HEK293 (cell line): Measurements from ENCODE around the gene VMAC.

Experiments used
- CTCF ChIA-PET: fragments of 350-600 bp; formaldehyde crosslinking; extraction: SDS; loops from one replicate; lab custom pipeline; 2021; ENCODE audit warnings: antibody characterized with exemption; lab: Yijun Ruan, JAX
- POLR2A ChIA-PET: fragments of 300-600 bp; formaldehyde crosslinking; extraction: SDS; loops from one replicate; lab custom pipeline; 2020; ENCODE audit warnings: antibody characterized with exemption, inconsistent platforms; lab: Yijun Ruan, JAX
- H3K27ac ChIP-seq: fragments of 200-500 bp; sonication (Bioruptor generic); 2 replicates; pipeline ENCODE4 v1.5.1; 2014; ENCODE audit warnings: low read depth, low read length, control low read depth, inconsistent platforms; ENCODE audit errors: extremely low read depth
- H3K36me3 ChIP-seq, 2 experiments: fragments of 200-500 bp in 1 of 2; sonication (Bioruptor generic) in 1 of 2; 1 replicate in 1 of 2; 2 replicates in 1 of 2; pipeline ENCODE4 v1.5.1; 2014 to 2017; ENCODE audit warnings: inconsistent platforms in 2 of 2, low read length in 2 of 2; ENCODE audit not compliant: control insufficient read depth in 2 of 2, insufficient read depth in 1 of 2
- H3K4me1 ChIP-seq: fragments of 200-500 bp; sonication (Bioruptor generic); 2 replicates; pipeline ENCODE4 v1.5.1; 2014; ENCODE audit warnings: mild to moderate bottlenecking, low read length, inconsistent platforms; ENCODE audit not compliant: control insufficient read depth, insufficient read depth
- H3K4me3 ChIP-seq: 2 replicates; pipeline ENCODE4 v1.5.1; 2011; ENCODE audit warnings: low read depth, mild to moderate bottlenecking, control low read depth, low read length, moderate library complexity
- H3K9me3 ChIP-seq: fragments of 200-500 bp; sonication (Bioruptor generic); 2 replicates; pipeline ENCODE4 v1.5.1; 2014; ENCODE audit warnings: low read depth, low read length, inconsistent platforms; ENCODE audit not compliant: control insufficient read depth, insufficient read depth
- INSM2 ChIP-seq: fragments of 450-650 bp; formaldehyde crosslinking; IDR thresholded peaks from 2 replicates; pipeline ENCODE4 v1.5.1; 2016; ENCODE audit warnings: missing biosample characterization, missing genetic modification characterization
- KLF8 ChIP-seq: fragments of 450-650 bp; formaldehyde crosslinking; IDR thresholded peaks from 2 replicates; pipeline ENCODE4 v1.5.1; 2016; ENCODE audit warnings: missing biosample characterization, missing genetic modification characterization
- PBX3 ChIP-seq: sonication (generic); formaldehyde crosslinking; IDR thresholded peaks from 2 replicates; pipeline ENCODE4 v1.8.1; 2022; ENCODE audit warnings: mild to moderate bottlenecking, moderate library complexity, missing genetic modification reagents
- PRDM10 ChIP-seq: fragments of 450-650 bp; formaldehyde crosslinking; IDR thresholded peaks from 2 replicates; pipeline ENCODE4 v1.5.1; 2016; ENCODE audit warnings: missing biosample characterization, missing genetic modification characterization
- SCRT1 ChIP-seq: fragments of 450-650 bp; formaldehyde crosslinking; IDR thresholded peaks from 2 replicates; pipeline ENCODE4 v1.5.1; 2016; ENCODE audit warnings: missing biosample characterization, missing genetic modification characterization, borderline replicate concordance
- ZFP37 ChIP-seq: fragments of 450-650 bp; formaldehyde crosslinking; IDR thresholded peaks from 2 replicates; pipeline ENCODE4 v1.5.1; 2016; ENCODE audit warnings: missing biosample characterization, missing genetic modification characterization
- ZNF202 ChIP-seq: fragments of 450-650 bp; formaldehyde crosslinking; IDR thresholded peaks from 2 replicates; pipeline ENCODE4 v1.5.1; 2016; ENCODE audit warnings: missing biosample characterization, missing genetic modification characterization, borderline replicate concordance
- ZNF324 ChIP-seq: fragments of 450-650 bp; formaldehyde crosslinking; IDR thresholded peaks from 2 replicates; pipeline ENCODE4 v1.5.1; 2016; ENCODE audit warnings: missing biosample characterization, missing genetic modification characterization
- ZNF341 ChIP-seq: fragments of 450-650 bp; formaldehyde crosslinking; IDR thresholded peaks from 2 replicates; pipeline ENCODE4; 2016; ENCODE audit warnings: low read depth, missing biosample characterization, missing genetic modification characterization
- ZNF560 ChIP-seq: fragments of 450-650 bp; formaldehyde crosslinking; IDR thresholded peaks from 2 replicates; pipeline ENCODE4 v1.5.1; 2017; ENCODE audit warnings: missing biosample characterization, missing genetic modification characterization, borderline replicate concordance
- ZNF600 ChIP-seq: fragments of 450-650 bp; formaldehyde crosslinking; IDR thresholded peaks from 2 replicates; pipeline ENCODE4 v1.5.1; 2016; ENCODE audit warnings: missing biosample characterization, missing genetic modification characterization
- ZNF629 ChIP-seq: fragments of 450-650 bp; formaldehyde crosslinking; IDR thresholded peaks from 2 replicates; pipeline ENCODE4 v1.5.1; 2017; ENCODE audit warnings: missing biosample characterization, missing genetic modification characterization
- ZNF776 ChIP-seq: fragments of 450-650 bp; formaldehyde crosslinking; IDR thresholded peaks from 2 replicates; pipeline ENCODE4 v1.5.0; 2017; ENCODE audit warnings: missing biosample characterization, missing genetic modification characterization, borderline replicate concordance

Gene VMAC

GRCh38 chr19:5925830-5926427 lies 21.3 kb downstream of the VMAC start (continued):
- TF ChIP-seq ZNF629 (tag by site-specific recombination), result no peak
- no peak for TF ChIP-seq ZNF202 (tag by site-specific recombination)
- TF ChIP-seq ZNF560 (tag by site-specific recombination), result no peak
- no peak for TF ChIP-seq PRDM10

- TF ChIP-seq SCRT1 (no peak), ZNF600 (no peak), KLF8 (no peak), ZFP37 (no peak), ZNF341 (tag by site-specific recombination) (peak; percentile 32; the same call in 1 of the 2 replicates)
- peaks cover 32 to 99% of the 10 kb centered on the region in 2 experiments for H3K36me3 ChIP-seq
- CTCF ChIA-PET, result interaction anchor here (0.6 kb wide), 1 partner anchor 1222 kb away, joined by 3 read pairs; no protein-coding TSS in a partner anchor
- POLR2A ChIA-PET, result no interaction called here
- H3K27ac ChIP-seq, result no peak overlapping the region
- H3K4me1 ChIP-seq, result no peaks in the 10 kb centered on the region
- H3K9me3 ChIP-seq, result no peaks in the 10 kb centered on the region
- H3K4me3 ChIP-seq, result no peak overlapping the region
Measured at GRCh38 chr19:5926641-5927440, 22.2 kb downstream of the VMAC start.

- ChIA-PET POLR2A (no interaction called here), CTCF (interaction anchor here (0.6 kb wide), 1 partner anchor 1222 kb away, joined by 3 read pairs; no protein-coding TSS in a partner anchor)
- no peaks in the 10 kb centered on the region for H3K9me3 ChIP-seq
- peaks cover 33 to 99% of the 10 kb centered on the region in 2 experiments for H3K36me3 ChIP-seq
- no peaks in the 10 kb centered on the region for H3K4me1 ChIP-seq
- no peak for TF ChIP-seq ZNF776
- no peak for TF ChIP-seq PBX3 (CRISPR knock-in tag)
- no peak for TF ChIP-seq ZNF324 (tag by site-specific recombination)
- TF ChIP-seq INSM2 (tag by site-specific recombination), result no peak
- TF ChIP-seq, all 188 proteins: peak for 0
- Histone ChIP-seq H3K4me3 (no peak overlapping the region), H3K27ac (no peak overlapping the region)
Measured at GRCh38 chr19:5927441-5927821, 22.8 kb downstream of the VMAC start.
